OCI-LY7 (cell line): Measurements from ENCODE around the gene PURA.

Source experiments
- EZH2phosphoT487 ChIP-seq: fragments of 200-600 bp; sonication (generic); IDR thresholded peaks from 2 replicates; pipeline ENCODE4 v1.6.1; 2018; ENCODE audit warnings: low read depth, borderline replicate concordance, mild to moderate bottlenecking, mixed run types, antibody characterized with exemption, low read length, moderate library complexity, mixed read lengths
- TF ChIP-seq, protein P1 (sequence below): fragments of 200-600 bp; sonication (generic); conservative IDR thresholded peaks from 2 replicates; pipeline ENCODE4 v1.5.1; 2014; ENCODE audit warnings: mild to moderate bottlenecking, antibody characterized with exemption, low read length, moderate library complexity, mixed read lengths

DNA sequence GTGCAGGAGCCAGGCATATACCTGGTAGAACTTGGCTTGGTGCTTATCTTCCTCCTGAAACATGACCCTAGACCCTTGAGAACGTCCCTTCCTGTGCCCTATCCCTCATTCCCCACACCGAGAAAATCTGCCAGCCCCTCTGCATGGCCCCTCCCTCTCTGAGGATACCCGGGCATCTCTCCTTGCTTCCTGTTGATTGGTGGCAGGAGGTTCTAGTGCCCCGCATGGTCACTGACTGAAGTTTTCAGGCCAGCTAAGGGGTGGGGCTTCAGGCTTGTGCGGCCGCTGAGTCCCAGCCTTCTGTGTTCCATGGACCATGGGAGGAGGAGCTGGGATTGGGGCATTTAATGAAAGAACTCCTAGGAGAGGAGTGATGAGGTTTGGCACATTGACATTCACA is 34.6 kb downstream of the PURA start:
- TF ChIP-seq, protein P1, sequence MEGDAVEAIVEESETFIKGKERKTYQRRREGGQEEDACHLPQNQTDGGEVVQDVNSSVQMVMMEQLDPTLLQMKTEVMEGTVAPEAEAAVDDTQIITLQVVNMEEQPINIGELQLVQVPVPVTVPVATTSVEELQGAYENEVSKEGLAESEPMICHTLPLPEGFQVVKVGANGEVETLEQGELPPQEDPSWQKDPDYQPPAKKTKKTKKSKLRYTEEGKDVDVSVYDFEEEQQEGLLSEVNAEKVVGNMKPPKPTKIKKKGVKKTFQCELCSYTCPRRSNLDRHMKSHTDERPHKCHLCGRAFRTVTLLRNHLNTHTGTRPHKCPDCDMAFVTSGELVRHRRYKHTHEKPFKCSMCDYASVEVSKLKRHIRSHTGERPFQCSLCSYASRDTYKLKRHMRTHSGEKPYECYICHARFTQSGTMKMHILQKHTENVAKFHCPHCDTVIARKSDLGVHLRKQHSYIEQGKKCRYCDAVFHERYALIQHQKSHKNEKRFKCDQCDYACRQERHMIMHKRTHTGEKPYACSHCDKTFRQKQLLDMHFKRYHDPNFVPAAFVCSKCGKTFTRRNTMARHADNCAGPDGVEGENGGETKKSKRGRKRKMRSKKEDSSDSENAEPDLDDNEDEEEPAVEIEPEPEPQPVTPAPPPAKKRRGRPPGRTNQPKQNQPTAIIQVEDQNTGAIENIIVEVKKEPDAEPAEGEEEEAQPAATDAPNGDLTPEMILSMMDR = no peak
- TF ChIP-seq EZH2phosphoT487 = no peak
